ENCODE results near the gene BORCS6. TPM values are rescaled to one million over a fixed set of nuclear protein-coding genes. Genes with fewer than 3 reads are reported as not detected.

The BORCS6 gene
- total RNA-seq, 3 donors from 2014 or later (not counting 1 experiment from before 2014, with no cell fraction given) = 10.2 to 15.6 (median 11.6) TPM

DNA sequence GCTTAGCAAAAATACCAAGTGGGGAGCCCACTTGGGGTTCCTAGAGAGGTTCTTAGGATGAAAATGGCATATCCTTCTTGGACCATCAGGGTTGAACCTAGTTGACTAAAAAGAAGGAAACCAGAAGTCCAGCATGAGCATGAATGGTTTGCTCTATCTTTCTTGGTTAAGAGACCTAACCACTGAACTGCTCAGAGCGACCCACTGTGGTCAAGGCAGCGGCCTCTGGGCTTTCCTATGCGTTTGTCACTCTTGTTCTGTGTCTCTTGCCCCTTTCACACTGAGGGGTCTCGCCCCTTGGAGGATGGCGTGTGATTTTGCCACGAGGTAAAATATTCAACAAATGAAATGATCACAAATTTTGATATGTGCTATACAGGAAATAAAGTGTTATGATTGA is 526 bp upstream of the BORCS6 start:
- peaks cover 13% of the 10 kb centered on the region in 2 donors for H3K4me1 Mint-ChIP-seq

DNA sequence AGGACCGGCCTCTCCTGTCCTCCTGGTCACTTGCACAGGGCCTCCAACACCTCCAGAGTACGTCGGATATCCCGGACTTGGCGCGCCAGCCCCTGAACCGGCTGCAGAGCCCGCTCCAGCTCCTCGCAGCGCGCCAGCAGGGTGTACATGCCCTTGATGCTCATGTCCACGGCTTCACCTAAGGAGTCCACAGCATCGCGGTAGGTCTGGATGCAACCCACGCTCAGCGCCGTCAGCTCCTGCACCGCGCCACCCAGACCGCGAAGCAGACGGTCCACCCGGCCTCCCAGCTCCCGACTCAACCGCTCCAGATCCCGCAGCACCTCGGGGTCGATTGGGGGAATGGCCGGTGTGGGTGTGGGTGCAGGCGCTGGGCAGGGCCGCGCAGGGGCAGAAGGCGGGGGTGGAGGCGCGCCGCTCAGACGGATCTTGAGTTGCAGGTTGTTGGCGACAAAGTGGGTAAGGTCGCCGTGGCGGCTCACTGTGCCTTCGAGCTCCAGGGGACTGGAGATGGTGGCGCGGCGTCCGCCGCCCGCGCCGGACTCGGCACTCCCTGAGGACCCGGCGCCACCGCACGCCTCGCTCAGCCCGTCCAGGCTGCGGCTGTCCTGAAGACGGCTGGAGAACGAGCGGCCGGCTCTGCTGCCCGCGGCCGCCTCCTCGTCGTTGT is 804 bp downstream of the BORCS6 start:
- Mint-ChIP-seq H3K4me3 (no peak overlapping the region), H3K27me3 (ENCODE audit: low read depth in 2 of 2) (no peaks in the 10 kb centered on the region), H3K4me1 (peaks cover 13 to 16% of the 10 kb centered on the region in 2 donors), H3K27ac (no peak overlapping the region), H3K9me3 (no peaks in the 10 kb centered on the region), H3K36me3 (no peaks in the 10 kb centered on the region)
- TF ChIP-seq, protein P1, sequence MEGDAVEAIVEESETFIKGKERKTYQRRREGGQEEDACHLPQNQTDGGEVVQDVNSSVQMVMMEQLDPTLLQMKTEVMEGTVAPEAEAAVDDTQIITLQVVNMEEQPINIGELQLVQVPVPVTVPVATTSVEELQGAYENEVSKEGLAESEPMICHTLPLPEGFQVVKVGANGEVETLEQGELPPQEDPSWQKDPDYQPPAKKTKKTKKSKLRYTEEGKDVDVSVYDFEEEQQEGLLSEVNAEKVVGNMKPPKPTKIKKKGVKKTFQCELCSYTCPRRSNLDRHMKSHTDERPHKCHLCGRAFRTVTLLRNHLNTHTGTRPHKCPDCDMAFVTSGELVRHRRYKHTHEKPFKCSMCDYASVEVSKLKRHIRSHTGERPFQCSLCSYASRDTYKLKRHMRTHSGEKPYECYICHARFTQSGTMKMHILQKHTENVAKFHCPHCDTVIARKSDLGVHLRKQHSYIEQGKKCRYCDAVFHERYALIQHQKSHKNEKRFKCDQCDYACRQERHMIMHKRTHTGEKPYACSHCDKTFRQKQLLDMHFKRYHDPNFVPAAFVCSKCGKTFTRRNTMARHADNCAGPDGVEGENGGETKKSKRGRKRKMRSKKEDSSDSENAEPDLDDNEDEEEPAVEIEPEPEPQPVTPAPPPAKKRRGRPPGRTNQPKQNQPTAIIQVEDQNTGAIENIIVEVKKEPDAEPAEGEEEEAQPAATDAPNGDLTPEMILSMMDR (IDR thresholded peaks at IDR 0.05) = no peak
- H3K36me3 ChIP-seq (ENCODE audit: control insufficient read depth, insufficient read depth, low read length) = no peaks in the 10 kb centered on the region
- DNase-seq (peak; percentile 44 to 64), ATAC-seq (no peak)
- H3K4me3 ChIP-seq (ENCODE audit: low read length) = peak overlapping the region; percentile 67
- 6% methylated on average over 67 of the region's 67 CpGs for WGBS (ENCODE audit: insufficient coverage)
- H3K9me3 ChIP-seq (ENCODE audit: control insufficient read depth, insufficient read depth, low read length) = no peaks in the 10 kb centered on the region
- H3K4me1 ChIP-seq (ENCODE audit: control insufficient read depth, insufficient read depth, low read length) = peaks cover 61% of the 10 kb centered on the region
- H3K27ac ChIP-seq (ENCODE audit: low read length) = peak overlapping the region; percentile 86
- intact Hi-C loops (cut with micrococcal nuclease) = no loop called here
- no peaks in the 10 kb centered on the region for H3K27me3 ChIP-seq (ENCODE audit: control insufficient read depth, insufficient read depth, low read length)

More for the DNA sequence above, 526 bp upstream of the BORCS6 start:
- no peaks in the 10 kb centered on the region for H3K36me3 Mint-ChIP-seq
- no peak overlapping the region for H3K27ac Mint-ChIP-seq
- H3K27me3 ChIP-seq (ENCODE audit: control insufficient read depth, insufficient read depth, low read length) = no peaks in the 10 kb centered on the region
- intact Hi-C loops (cut with micrococcal nuclease) = loop anchor here (1.0 kb wide), 1 partner anchor 105 kb away; the partner anchor contains the start of gene SLC25A35
- no peaks in the 10 kb centered on the region for H3K9me3 Mint-ChIP-seq
- peak overlapping the region; percentile 86 for H3K27ac ChIP-seq (ENCODE audit: low read length)
- ATAC-seq (no peak), DNase-seq (peak in 1 of 2 donors; percentile 28)
- H3K36me3 ChIP-seq (ENCODE audit: control insufficient read depth, insufficient read depth, low read length) = no peaks in the 10 kb centered on the region
- no peaks in the 10 kb centered on the region for H3K9me3 ChIP-seq (ENCODE audit: control insufficient read depth, insufficient read depth, low read length)
- H3K27me3 Mint-ChIP-seq (ENCODE audit: low read depth in 2 of 2) = no peaks in the 10 kb centered on the region
- H3K4me1 ChIP-seq (ENCODE audit: control insufficient read depth, insufficient read depth, low read length) = peaks cover 54% of the 10 kb centered on the region
- TF ChIP-seq, protein P1 (IDR thresholded peaks at IDR 0.05) = no peak
- H3K4me3 ChIP-seq (ENCODE audit: low read length) = peak overlapping the region; percentile 4
- WGBS (ENCODE audit: insufficient coverage) = 25% methylated on average over 6 of the region's 6 CpGs
- H3K4me3 Mint-ChIP-seq = no peak overlapping the region

DNA sequence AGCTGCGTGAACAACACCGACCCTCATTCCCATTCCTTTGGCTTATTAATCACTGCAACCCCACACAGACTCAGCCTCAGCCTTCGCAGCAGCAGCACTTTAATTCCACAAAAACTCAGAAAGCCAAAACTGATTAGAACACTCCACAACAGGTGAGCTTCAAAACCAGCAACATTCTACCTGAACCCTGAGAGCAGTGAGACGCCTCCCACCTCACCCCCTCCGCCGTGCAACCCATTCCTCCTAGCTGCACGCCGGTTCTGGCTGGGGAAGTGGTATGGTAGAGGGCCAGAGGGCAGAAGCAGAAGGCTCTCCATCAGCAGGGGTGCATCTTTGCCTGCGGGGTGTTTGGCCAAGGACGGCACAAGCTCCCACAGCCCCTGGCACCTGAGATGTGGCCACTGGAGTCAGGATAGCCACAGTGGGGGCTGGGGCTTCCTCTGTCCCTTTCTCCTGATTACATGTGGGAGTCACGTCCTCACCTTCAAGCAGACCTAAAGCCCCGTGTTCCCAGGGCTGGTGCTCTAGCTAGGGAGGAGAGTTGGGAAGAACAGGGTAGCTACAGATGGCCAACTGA is 1.6 kb downstream of the BORCS6 start:
- H3K27me3 Mint-ChIP-seq (ENCODE audit: low read depth in 2 of 2) = no peaks in the 10 kb centered on the region
- no peaks in the 10 kb centered on the region for H3K36me3 Mint-ChIP-seq
- 40% methylated on average over 9 of the region's 12 CpGs for WGBS (ENCODE audit: insufficient coverage)
- H3K4me1 ChIP-seq (ENCODE audit: control insufficient read depth, insufficient read depth, low read length) = peaks cover 61% of the 10 kb centered on the region
- intact Hi-C loops (cut with micrococcal nuclease) = no loop called here
- no peak for ATAC-seq
- DNase-seq = peak in 1 of 2 donors; percentile 56
- peak overlapping the region; percentile 86 for H3K27ac ChIP-seq (ENCODE audit: low read length)
- TF ChIP-seq, protein P1 (IDR thresholded peaks at IDR 0.05) = no peak
- no peaks in the 10 kb centered on the region for H3K36me3 ChIP-seq (ENCODE audit: control insufficient read depth, insufficient read depth, low read length)
- H3K4me3 Mint-ChIP-seq = no peak overlapping the region
- H3K4me1 Mint-ChIP-seq = peaks cover 17 to 22% of the 10 kb centered on the region in 2 donors
- H3K27me3 ChIP-seq (ENCODE audit: control insufficient read depth, insufficient read depth, low read length) = no peaks in the 10 kb centered on the region
- H3K9me3 ChIP-seq (ENCODE audit: control insufficient read depth, insufficient read depth, low read length) = no peaks in the 10 kb centered on the region
- no peaks in the 10 kb centered on the region for H3K9me3 Mint-ChIP-seq
- no peak overlapping the region for H3K27ac Mint-ChIP-seq
- H3K4me3 ChIP-seq (ENCODE audit: low read length) = peak overlapping the region; percentile 67

All from natural killer cell (primary cell).